Activated CD4-positive, alpha-beta T cell treated with anti-CD3 and anti-CD28 coated beads, Interleukin-2, amount 10 ng/mL, durations not matched to agents 24 days and 14 days (primary cell): Measurements from ENCODE around the gene CCDC171. TPM values are rescaled to one million over a fixed set of nuclear protein-coding genes. Genes with fewer than 3 reads are reported as not detected.

Source experiments
- DNase-seq: peaks from one replicate; pipeline ENCODE4 v3.0.0; 2022
- H3K27ac Mint-ChIP-seq: one replicate; pipeline ENCODE4 v1.8.0; 2022; ENCODE audit warnings: mild to moderate bottlenecking, mixed read lengths
- H3K27me3 Mint-ChIP-seq: one replicate; pipeline ENCODE4 v1.8.0; 2022; ENCODE audit warnings: mixed read lengths
- H3K36me3 Mint-ChIP-seq: one replicate; pipeline ENCODE4 v1.8.0; 2022; ENCODE audit warnings: low read depth, mild to moderate bottlenecking, mixed read lengths
- H3K4me1 Mint-ChIP-seq: one replicate; pipeline ENCODE4 v1.8.0; 2021; ENCODE audit warnings: mixed read lengths
- H3K4me3 Mint-ChIP-seq: one replicate; pipeline ENCODE4 v1.8.0; 2022; ENCODE audit warnings: mild to moderate bottlenecking, moderate library complexity, mixed read lengths
- H3K9me3 Mint-ChIP-seq: one replicate; pipeline ENCODE4 v1.8.0; 2021; ENCODE audit warnings: mixed read lengths
- intact Hi-C: fragments of 100-400 bp; cut with micrococcal nuclease; formaldehyde crosslinking; loops from one replicate; pipeline ENCODE4 v1.15.1; 2023
- total RNA-seq: library from RNA; stranded (reverse); gene quantifications from 2 replicates; pipeline ENCODE4 v1.2.3, GENCODE V29; 2022

Gene CCDC171
- total RNA-seq, 1 donor from 2014 or later, result 1.5 TPM

GRCh38 chr9:15944341-15944740, 391.5 kb downstream of the CCDC171 start:
- Mint-ChIP-seq H3K4me3 (no peak overlapping the region), H3K9me3 (peaks cover 4% of the 10 kb centered on the region), H3K4me1 (no peaks in the 10 kb centered on the region), H3K27me3 (no peaks in the 10 kb centered on the region), H3K36me3 (no peaks in the 10 kb centered on the region), H3K27ac (no peak overlapping the region)
- DNase-seq, result no peak
- intact Hi-C loops, result no loop called here

- H3K36me3 Mint-ChIP-seq, result no peaks in the 10 kb centered on the region
- intact Hi-C loops, result no loop called here
- H3K27ac Mint-ChIP-seq, result no peak overlapping the region
- H3K4me1 Mint-ChIP-seq, result no peaks in the 10 kb centered on the region
- peaks cover 2% of the 10 kb centered on the region for H3K9me3 Mint-ChIP-seq
- no peak overlapping the region for H3K4me3 Mint-ChIP-seq
- no peaks in the 10 kb centered on the region for H3K27me3 Mint-ChIP-seq
- no peak for DNase-seq
Observed at GRCh38 chr9:15959663-15960062, 406.8 kb downstream of the CCDC171 start.

- no peak overlapping the region for H3K27ac Mint-ChIP-seq
- no peaks in the 10 kb centered on the region for H3K27me3 Mint-ChIP-seq
- no peaks in the 10 kb centered on the region for H3K9me3 Mint-ChIP-seq
- no peak overlapping the region for H3K4me3 Mint-ChIP-seq
- intact Hi-C loops, result no loop called here
- H3K36me3 Mint-ChIP-seq, result no peaks in the 10 kb centered on the region
- H3K4me1 Mint-ChIP-seq, result no peaks in the 10 kb centered on the region
- no peak for DNase-seq
Observed at GRCh38 chr9:15961217-15961616, 408.4 kb downstream of the CCDC171 start.

GRCh38 chr9:15965246-15965745, 412.5 kb downstream of the CCDC171 start:
- H3K4me1 Mint-ChIP-seq, result no peaks in the 10 kb centered on the region
- H3K27ac Mint-ChIP-seq, result no peak overlapping the region
- H3K27me3 Mint-ChIP-seq, result no peaks in the 10 kb centered on the region
- no peaks in the 10 kb centered on the region for H3K36me3 Mint-ChIP-seq
- intact Hi-C loops, result no loop called here
- H3K9me3 Mint-ChIP-seq, result no peaks in the 10 kb centered on the region
- no peak overlapping the region for H3K4me3 Mint-ChIP-seq
- no peak for DNase-seq

GRCh38 chr9:15966471-15966870, 413.6 kb downstream of the CCDC171 start:
- intact Hi-C loops, result no loop called here
- no peaks in the 10 kb centered on the region for H3K27me3 Mint-ChIP-seq
- no peaks in the 10 kb centered on the region for H3K9me3 Mint-ChIP-seq
- no peaks in the 10 kb centered on the region for H3K4me1 Mint-ChIP-seq
- H3K4me3 Mint-ChIP-seq, result no peak overlapping the region
- no peak for DNase-seq
- no peaks in the 10 kb centered on the region for H3K36me3 Mint-ChIP-seq
- no peak overlapping the region for H3K27ac Mint-ChIP-seq

GRCh38 chr9:15967068-15967467, 414.2 kb downstream of the CCDC171 start:
- Mint-ChIP-seq H3K27ac (no peak overlapping the region), H3K4me1 (no peaks in the 10 kb centered on the region), H3K4me3 (no peak overlapping the region), H3K27me3 (no peaks in the 10 kb centered on the region), H3K36me3 (no peaks in the 10 kb centered on the region), H3K9me3 (no peaks in the 10 kb centered on the region)
- intact Hi-C loops, result no loop called here
- no peak for DNase-seq

- no peak overlapping the region for H3K27ac Mint-ChIP-seq
- H3K36me3 Mint-ChIP-seq, result no peaks in the 10 kb centered on the region
- H3K27me3 Mint-ChIP-seq, result no peaks in the 10 kb centered on the region
- no peaks in the 10 kb centered on the region for H3K4me1 Mint-ChIP-seq
- intact Hi-C loops, result no loop called here
- DNase-seq, result no peak
- H3K9me3 Mint-ChIP-seq, result no peaks in the 10 kb centered on the region
- no peak overlapping the region for H3K4me3 Mint-ChIP-seq
Observed at GRCh38 chr9:15972760-15973159, 419.9 kb downstream of the CCDC171 start.

- H3K4me3 Mint-ChIP-seq, result no peak overlapping the region
Observed at GRCh38 chr9:15975101-15975778, 422.4 kb downstream of the CCDC171 start.

GRCh38 chr9:15977438-15977837, 424.6 kb downstream of the CCDC171 start:
- Mint-ChIP-seq H3K36me3 (no peaks in the 10 kb centered on the region), H3K27me3 (no peaks in the 10 kb centered on the region), H3K9me3 (no peaks in the 10 kb centered on the region), H3K27ac (no peak overlapping the region), H3K4me3 (no peak overlapping the region), H3K4me1 (no peaks in the 10 kb centered on the region)
- intact Hi-C loops, result no loop called here
- no peak for DNase-seq

More at GRCh38 chr9:15975101-15975778, 422.4 kb downstream of the CCDC171 start:
- DNase-seq, result no peak
- no peaks in the 10 kb centered on the region for H3K27me3 Mint-ChIP-seq
- intact Hi-C loops, result no loop called here
- H3K9me3 Mint-ChIP-seq, result no peaks in the 10 kb centered on the region
- no peaks in the 10 kb centered on the region for H3K4me1 Mint-ChIP-seq
- H3K36me3 Mint-ChIP-seq, result no peaks in the 10 kb centered on the region
- no peak overlapping the region for H3K27ac Mint-ChIP-seq

GRCh38 chr9:15982182-15982581, 429.3 kb downstream of the CCDC171 start:
- H3K4me3 Mint-ChIP-seq, result no peak overlapping the region
- H3K27ac Mint-ChIP-seq, result no peak overlapping the region
- H3K9me3 Mint-ChIP-seq, result no peaks in the 10 kb centered on the region
- no peaks in the 10 kb centered on the region for H3K36me3 Mint-ChIP-seq
- intact Hi-C loops, result no loop called here
- H3K27me3 Mint-ChIP-seq, result no peaks in the 10 kb centered on the region
- no peak for DNase-seq
- no peaks in the 10 kb centered on the region for H3K4me1 Mint-ChIP-seq

GRCh38 chr9:15999422-16000339, 446.8 kb downstream of the CCDC171 start:
- Mint-ChIP-seq H3K9me3 (no peaks in the 10 kb centered on the region), H3K36me3 (no peaks in the 10 kb centered on the region), H3K27ac (no peak overlapping the region), H3K4me1 (no peaks in the 10 kb centered on the region), H3K27me3 (no peaks in the 10 kb centered on the region), H3K4me3 (no peak overlapping the region)
- intact Hi-C loops, result no loop called here
- DNase-seq, result no peak

GRCh38 chr9:16000811-16001210, 448.0 kb downstream of the CCDC171 start:
- Mint-ChIP-seq H3K4me1 (no peaks in the 10 kb centered on the region), H3K4me3 (no peak overlapping the region), H3K9me3 (no peaks in the 10 kb centered on the region), H3K27ac (no peak overlapping the region), H3K36me3 (no peaks in the 10 kb centered on the region), H3K27me3 (no peaks in the 10 kb centered on the region)
- DNase-seq, result no peak
- intact Hi-C loops, result no loop called here

GRCh38 chr9:16001856-16002255, 449.0 kb downstream of the CCDC171 start:
- H3K36me3 Mint-ChIP-seq, result no peaks in the 10 kb centered on the region
- DNase-seq, result no peak
- no peak overlapping the region for H3K27ac Mint-ChIP-seq
- H3K9me3 Mint-ChIP-seq, result no peaks in the 10 kb centered on the region
- H3K27me3 Mint-ChIP-seq, result no peaks in the 10 kb centered on the region
- no peak overlapping the region for H3K4me3 Mint-ChIP-seq
- intact Hi-C loops, result no loop called here
- no peaks in the 10 kb centered on the region for H3K4me1 Mint-ChIP-seq

GRCh38 chr9:16002816-16003215, 450.0 kb downstream of the CCDC171 start:
- DNase-seq, result no peak
- H3K4me3 Mint-ChIP-seq, result no peak overlapping the region
- H3K4me1 Mint-ChIP-seq, result no peaks in the 10 kb centered on the region
- H3K27ac Mint-ChIP-seq, result no peak overlapping the region
- no peaks in the 10 kb centered on the region for H3K36me3 Mint-ChIP-seq
- no peaks in the 10 kb centered on the region for H3K9me3 Mint-ChIP-seq
- no peaks in the 10 kb centered on the region for H3K27me3 Mint-ChIP-seq
- intact Hi-C loops, result no loop called here
